ENCODE data around the gene ADAMTS3.

Gene ADAMTS3

DNA sequence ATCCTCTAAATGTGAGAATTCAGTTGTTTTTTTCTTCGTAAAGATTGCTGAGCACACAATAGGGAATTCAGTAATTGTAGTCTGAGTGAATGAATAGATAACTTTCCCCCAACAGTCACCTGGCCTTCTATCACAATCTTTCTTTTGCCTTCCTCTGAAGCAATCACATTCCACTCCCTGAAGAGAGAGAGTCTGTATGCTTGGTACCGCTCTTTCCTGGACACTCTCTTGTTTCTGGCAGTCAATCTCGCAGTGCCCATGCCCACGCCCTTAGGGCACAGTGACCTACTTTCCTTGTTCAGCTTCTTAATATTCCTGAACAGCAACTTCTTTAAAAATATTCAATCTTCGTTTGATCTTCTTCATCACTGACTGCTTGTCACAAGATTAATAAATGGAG lies 255.9 kb downstream of the ADAMTS3 start:
- no peaks in the 10 kb centered on the region for H3K9me3 ChIP-seq (ENCODE audit: insufficient read depth, low read depth, low read length)
- peaks cover 14% of the 10 kb centered on the region; the same call in 1 of the 2 replicates for H3K4me1 ChIP-seq (ENCODE audit: insufficient read depth, low read length)
- peak overlapping the region; percentile 39; the same call in 1 of the 2 replicates for H3K27ac ChIP-seq (ENCODE audit: low read depth, low read length)
- no peak overlapping the region for H3K4me3 ChIP-seq (ENCODE audit: low read length)
- no peak overlapping the region for H3K9ac ChIP-seq (ENCODE audit: low read depth, low read length)
- no peaks in the 10 kb centered on the region for H3K27me3 ChIP-seq (ENCODE audit: insufficient read depth, low read length)
- no peaks in the 10 kb centered on the region for H3K36me3 ChIP-seq (ENCODE audit: insufficient read depth, low read length)
- WGBS, result 93% methylated on average over 4 of the region's 5 CpGs

DNA sequence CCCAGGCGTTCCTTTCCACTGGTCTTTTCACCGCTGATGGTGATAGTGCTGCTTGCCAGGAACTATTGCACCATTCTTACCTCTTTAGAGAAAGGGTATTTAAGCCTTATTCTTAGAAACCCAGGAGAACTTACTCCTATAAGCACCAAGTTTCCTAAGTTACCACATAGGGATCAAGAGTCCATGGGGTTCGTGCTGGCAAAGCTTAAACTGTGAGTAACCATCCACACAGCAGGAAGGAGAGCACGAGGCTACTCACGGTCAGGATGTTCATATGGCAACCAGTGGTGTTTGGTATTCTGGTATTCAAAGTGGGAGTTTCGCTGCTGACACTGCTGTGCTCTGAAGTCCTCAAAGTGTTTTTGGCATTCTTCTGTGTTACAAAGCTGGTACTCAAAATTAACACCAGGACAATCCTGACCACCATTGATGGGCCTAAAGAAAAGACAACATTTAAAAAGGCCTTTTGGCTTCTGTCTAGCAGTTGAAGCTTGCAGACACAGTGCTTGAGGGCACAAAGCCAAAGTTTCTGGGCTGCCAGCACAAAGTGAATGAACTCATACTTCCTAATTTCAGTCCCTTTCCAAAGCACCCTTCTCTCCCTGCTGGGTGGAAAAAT lies 256.9 kb downstream of the ADAMTS3 start:
- 69% methylated on average over 6 of the region's 6 CpGs for WGBS
- H3K4me1 ChIP-seq (ENCODE audit: insufficient read depth, low read length), result peaks cover 14% of the 10 kb centered on the region; the same call in 1 of the 2 replicates
- H3K27me3 ChIP-seq (ENCODE audit: insufficient read depth, low read length), result no peaks in the 10 kb centered on the region
- H3K9ac ChIP-seq (ENCODE audit: low read depth, low read length), result no peak overlapping the region
- no peaks in the 10 kb centered on the region for H3K9me3 ChIP-seq (ENCODE audit: insufficient read depth, low read depth, low read length)
- no peak overlapping the region for H3K4me3 ChIP-seq (ENCODE audit: low read length)
- H3K27ac ChIP-seq (ENCODE audit: low read depth, low read length), result peak overlapping the region; percentile 47
- H3K36me3 ChIP-seq (ENCODE audit: insufficient read depth, low read length), result no peaks in the 10 kb centered on the region

DNA sequence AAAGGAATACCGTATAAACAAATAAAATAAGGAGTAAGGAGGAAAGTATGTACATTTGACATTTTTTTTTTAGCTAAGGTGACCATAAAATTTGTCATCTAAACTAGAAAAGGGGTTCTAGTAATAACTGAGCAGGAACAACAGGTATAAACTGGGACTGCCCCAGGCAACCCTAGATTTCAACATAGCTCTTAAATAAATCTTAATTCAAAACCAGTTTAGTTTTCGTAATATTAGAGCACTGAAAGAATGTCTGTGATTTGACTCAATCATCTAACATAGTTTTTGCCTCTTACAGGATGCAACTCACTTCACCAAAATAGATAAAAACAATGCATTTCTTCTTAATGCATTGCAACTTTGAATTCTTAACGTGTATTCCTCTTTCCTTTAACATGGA lies 257.7 kb downstream of the ADAMTS3 start:
- Histone ChIP-seq H3K9me3 (ENCODE audit: insufficient read depth, low read depth, low read length) (no peaks in the 10 kb centered on the region), H3K27me3 (ENCODE audit: insufficient read depth, low read length) (no peaks in the 10 kb centered on the region), H3K36me3 (ENCODE audit: insufficient read depth, low read length) (no peaks in the 10 kb centered on the region), H3K4me3 (ENCODE audit: low read length) (no peak overlapping the region), H3K9ac (ENCODE audit: low read depth, low read length) (no peak overlapping the region), H3K27ac (ENCODE audit: low read depth, low read length) (no peak overlapping the region), H3K4me1 (ENCODE audit: insufficient read depth, low read length) (peaks cover 14% of the 10 kb centered on the region; the same call in 1 of the 2 replicates)
- WGBS, result 95% methylated on average over 3 of the region's 3 CpGs

GRCh38 chr4:72305620-72306019 lies 263.4 kb downstream of the ADAMTS3 start:
- H3K9ac ChIP-seq (ENCODE audit: low read depth, low read length), result no peak overlapping the region
- H3K27ac ChIP-seq (ENCODE audit: low read depth, low read length), result no peak overlapping the region
- no peaks in the 10 kb centered on the region for H3K36me3 ChIP-seq (ENCODE audit: insufficient read depth, low read length)
- H3K4me1 ChIP-seq (ENCODE audit: insufficient read depth, low read length), result no peaks in the 10 kb centered on the region
- H3K9me3 ChIP-seq (ENCODE audit: insufficient read depth, low read depth, low read length), result no peaks in the 10 kb centered on the region
- H3K27me3 ChIP-seq (ENCODE audit: insufficient read depth, low read length), result no peaks in the 10 kb centered on the region
- H3K4me3 ChIP-seq (ENCODE audit: low read length), result no peak overlapping the region
- 98% methylated on average over 9 of the region's 9 CpGs for WGBS

DNA sequence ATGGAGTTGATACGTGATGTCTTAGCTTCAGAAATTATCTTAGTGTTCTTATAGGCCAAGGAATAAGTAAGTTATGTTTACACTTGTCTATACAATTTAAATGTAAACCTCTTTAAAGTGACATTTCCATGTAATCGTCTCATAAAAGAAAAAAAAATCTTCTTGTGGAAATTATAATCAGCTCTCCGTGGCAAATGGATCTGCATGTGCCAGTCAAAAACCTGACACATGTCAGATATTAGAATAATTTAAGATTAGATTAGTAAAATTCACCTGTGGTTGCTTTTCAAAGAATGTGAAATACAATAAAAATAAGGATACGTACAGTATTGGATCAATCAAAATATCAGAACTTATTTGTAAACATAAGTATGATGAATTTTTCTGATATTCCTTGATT lies 263.9 kb downstream of the ADAMTS3 start:
- H3K4me3 ChIP-seq (ENCODE audit: low read length), result no peak overlapping the region
- H3K27ac ChIP-seq (ENCODE audit: low read depth, low read length), result no peak overlapping the region
- no peaks in the 10 kb centered on the region for H3K27me3 ChIP-seq (ENCODE audit: insufficient read depth, low read length)
- H3K9me3 ChIP-seq (ENCODE audit: insufficient read depth, low read depth, low read length), result no peaks in the 10 kb centered on the region
- no peaks in the 10 kb centered on the region for H3K36me3 ChIP-seq (ENCODE audit: insufficient read depth, low read length)
- H3K4me1 ChIP-seq (ENCODE audit: insufficient read depth, low read length), result no peaks in the 10 kb centered on the region
- H3K9ac ChIP-seq (ENCODE audit: low read depth, low read length), result no peak overlapping the region
- WGBS, result 90% methylated on average over 3 of the region's 4 CpGs

DNA sequence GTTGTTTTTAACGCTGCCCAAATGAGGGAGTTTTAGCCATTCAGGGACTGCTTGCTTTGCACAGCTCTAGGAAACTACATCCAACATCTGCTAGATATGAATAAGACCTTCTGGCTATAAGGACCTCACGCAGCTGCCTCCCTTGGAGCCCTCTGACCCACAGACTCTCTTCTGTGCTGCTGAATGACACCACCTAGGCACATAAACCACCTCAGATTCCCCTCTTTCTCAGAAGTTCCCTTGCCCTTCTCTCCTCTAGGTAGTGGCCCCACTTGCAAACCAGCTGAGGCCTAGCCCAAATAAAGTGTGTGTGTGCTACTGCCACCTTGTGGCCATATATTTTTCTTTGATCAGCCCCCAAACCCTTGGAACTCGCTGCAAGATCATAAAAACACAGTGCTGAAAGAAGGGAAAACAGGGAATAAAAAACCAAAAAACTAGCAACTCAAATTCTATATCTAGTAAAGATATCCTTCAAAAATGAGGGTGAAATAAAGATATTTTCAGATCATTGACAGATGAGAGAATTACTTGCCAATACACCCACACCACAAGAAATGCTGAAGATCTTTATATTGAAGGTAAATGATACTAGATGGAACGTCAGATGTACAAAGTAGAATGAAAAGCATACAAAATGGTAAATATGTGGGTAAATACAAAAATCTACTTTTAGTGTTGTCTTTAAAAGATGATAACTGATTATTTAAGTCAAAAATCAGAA lies 265.9 kb downstream of the ADAMTS3 start:
- no peaks in the 10 kb centered on the region for H3K9me3 ChIP-seq (ENCODE audit: insufficient read depth, low read depth, low read length)
- H3K27ac ChIP-seq (ENCODE audit: low read depth, low read length), result no peak overlapping the region
- H3K4me1 ChIP-seq (ENCODE audit: insufficient read depth, low read length), result no peaks in the 10 kb centered on the region
- no peaks in the 10 kb centered on the region for H3K36me3 ChIP-seq (ENCODE audit: insufficient read depth, low read length)
- no peak overlapping the region for H3K4me3 ChIP-seq (ENCODE audit: low read length)
- WGBS, result 87% methylated on average over 3 of the region's 4 CpGs
- H3K27me3 ChIP-seq (ENCODE audit: insufficient read depth, low read length), result no peaks in the 10 kb centered on the region
- H3K9ac ChIP-seq (ENCODE audit: low read depth, low read length), result no peak overlapping the region

- WGBS, result 96% methylated on average over 2 of the region's 2 CpGs
- no peaks in the 10 kb centered on the region for H3K9me3 ChIP-seq (ENCODE audit: insufficient read depth, low read depth, low read length)
- H3K4me3 ChIP-seq (ENCODE audit: low read length), result no peak overlapping the region
- H3K27ac ChIP-seq (ENCODE audit: low read depth, low read length), result no peak overlapping the region
- H3K4me1 ChIP-seq (ENCODE audit: insufficient read depth, low read length), result no peaks in the 10 kb centered on the region
- no peaks in the 10 kb centered on the region for H3K27me3 ChIP-seq (ENCODE audit: insufficient read depth, low read length)
- H3K9ac ChIP-seq (ENCODE audit: low read depth, low read length), result no peak overlapping the region
- no peaks in the 10 kb centered on the region for H3K36me3 ChIP-seq (ENCODE audit: insufficient read depth, low read length)
Measured at GRCh38 chr4:72301759-72302158, 267.3 kb downstream of the ADAMTS3 start.

- H3K36me3 ChIP-seq (ENCODE audit: insufficient read depth, low read length), result no peaks in the 10 kb centered on the region
- H3K4me1 ChIP-seq (ENCODE audit: insufficient read depth, low read length), result 0 out of 2 replicates have a peak, but pooled peaks cover 3% of the 10 kb centered on the region
- H3K27ac ChIP-seq (ENCODE audit: low read depth, low read length), result no peak overlapping the region
- H3K27me3 ChIP-seq (ENCODE audit: insufficient read depth, low read length), result no peaks in the 10 kb centered on the region
- 96% methylated on average over 1 of the region's 1 CpG for WGBS
- no peaks in the 10 kb centered on the region for H3K9me3 ChIP-seq (ENCODE audit: insufficient read depth, low read depth, low read length)
- no peak overlapping the region for H3K4me3 ChIP-seq (ENCODE audit: low read length)
- no peak overlapping the region for H3K9ac ChIP-seq (ENCODE audit: low read depth, low read length)
Measured at GRCh38 chr4:72300126-72300525, 268.9 kb downstream of the ADAMTS3 start.

DNA sequence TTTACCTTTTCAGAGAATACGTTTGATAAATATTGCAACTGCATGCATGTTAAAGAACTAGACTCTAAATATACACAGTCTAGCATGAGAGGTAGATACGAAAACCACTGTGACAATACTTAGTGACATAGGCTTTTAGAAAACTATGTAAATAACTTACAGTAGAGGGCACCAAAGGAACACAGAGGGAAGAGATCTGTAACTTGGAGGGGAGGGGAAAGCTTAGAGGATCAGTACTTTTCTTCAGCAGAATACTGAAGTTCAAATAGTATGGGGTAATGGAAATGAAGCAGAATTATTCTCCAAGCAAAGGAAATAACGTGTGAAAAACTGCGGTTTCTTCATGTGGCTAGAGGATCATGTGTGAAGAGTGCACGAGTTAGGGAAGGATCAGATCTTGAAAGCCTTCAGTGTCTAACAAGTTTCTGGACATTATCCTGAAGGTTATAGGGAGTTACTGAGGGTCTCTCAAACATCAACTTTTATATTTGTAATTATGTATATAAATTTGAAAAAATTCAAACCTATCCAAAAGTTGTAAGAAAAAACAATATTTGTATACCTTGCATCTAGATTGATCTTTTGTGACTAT lies 273.0 kb downstream of the ADAMTS3 start:
- no peaks in the 10 kb centered on the region for H3K9me3 ChIP-seq (ENCODE audit: insufficient read depth, low read depth, low read length)
- H3K36me3 ChIP-seq (ENCODE audit: insufficient read depth, low read length), result no peaks in the 10 kb centered on the region
- 0 out of 2 replicates have a peak, but pooled peaks cover 3% of the 10 kb centered on the region for H3K4me1 ChIP-seq (ENCODE audit: insufficient read depth, low read length)
- WGBS, result 61% methylated on average over 4 of the region's 5 CpGs
- H3K9ac ChIP-seq (ENCODE audit: low read depth, low read length), result no peak overlapping the region
- no peak overlapping the region for H3K27ac ChIP-seq (ENCODE audit: low read depth, low read length)
- H3K27me3 ChIP-seq (ENCODE audit: insufficient read depth, low read length), result no peaks in the 10 kb centered on the region
- H3K4me3 ChIP-seq (ENCODE audit: low read length), result no peak overlapping the region

DNA sequence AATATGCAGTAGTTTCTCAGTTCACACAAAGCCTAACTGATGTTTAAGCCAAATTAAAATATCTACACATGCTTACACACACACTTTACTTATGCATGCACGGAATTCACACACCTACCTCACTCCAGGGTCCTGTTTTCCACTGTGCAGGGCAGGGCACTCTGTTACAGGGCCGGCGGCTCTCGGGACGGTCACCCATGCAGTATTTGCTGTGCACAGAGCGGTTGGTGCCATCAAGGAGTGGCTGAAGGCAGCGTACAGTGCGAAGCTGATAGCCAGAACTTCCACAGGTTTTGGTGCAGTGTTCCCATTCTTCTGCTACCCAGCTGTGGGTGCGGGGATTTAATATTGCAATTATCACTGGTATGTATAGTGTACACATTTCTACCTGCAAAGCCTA lies 278.3 kb downstream of the ADAMTS3 start:
- no peaks in the 10 kb centered on the region for H3K36me3 ChIP-seq (ENCODE audit: insufficient read depth, low read length)
- H3K4me1 ChIP-seq (ENCODE audit: insufficient read depth, low read length), result 0 out of 2 replicates have a peak, but pooled peaks cover 2% of the 10 kb centered on the region
- no peaks in the 10 kb centered on the region for H3K27me3 ChIP-seq (ENCODE audit: insufficient read depth, low read length)
- WGBS, result 97% methylated on average over 9 of the region's 9 CpGs
- no peak overlapping the region for H3K9ac ChIP-seq (ENCODE audit: low read depth, low read length)
- H3K9me3 ChIP-seq (ENCODE audit: insufficient read depth, low read depth, low read length), result no peaks in the 10 kb centered on the region
- H3K27ac ChIP-seq (ENCODE audit: low read depth, low read length), result no peak overlapping the region
- H3K4me3 ChIP-seq (ENCODE audit: low read length), result no peak overlapping the region

DNA sequence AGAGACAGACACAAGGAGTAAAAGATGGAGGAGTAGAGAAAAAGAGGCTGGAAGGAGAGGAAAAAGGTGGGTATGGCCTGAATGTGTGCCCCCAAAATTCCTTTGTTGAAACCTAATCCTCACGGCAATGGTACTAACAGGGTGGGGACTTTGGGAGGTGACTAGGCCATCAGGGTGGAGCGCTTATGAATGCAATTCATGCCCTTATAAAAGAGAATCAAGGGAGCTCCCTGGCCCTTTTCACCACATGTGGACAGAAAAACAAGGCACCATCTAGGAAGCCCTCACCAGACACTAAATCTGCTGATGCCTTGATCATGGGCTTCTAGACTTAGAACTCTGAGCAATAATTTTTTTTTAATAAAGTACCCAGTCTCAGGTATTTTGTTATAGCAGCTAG lies 282.1 kb downstream of the ADAMTS3 start:
- Histone ChIP-seq H3K9ac (ENCODE audit: low read depth, low read length) (no peak overlapping the region), H3K27ac (ENCODE audit: low read depth, low read length) (no peak overlapping the region), H3K9me3 (ENCODE audit: insufficient read depth, low read depth, low read length) (no peaks in the 10 kb centered on the region), H3K27me3 (ENCODE audit: insufficient read depth, low read length) (no peaks in the 10 kb centered on the region), H3K4me1 (ENCODE audit: insufficient read depth, low read length) (no peaks in the 10 kb centered on the region), H3K36me3 (ENCODE audit: insufficient read depth, low read length) (no peaks in the 10 kb centered on the region), H3K4me3 (ENCODE audit: low read length) (no peak overlapping the region)
- 90% methylated on average over 2 of the region's 2 CpGs for WGBS
